T-cell (primary cell): Measurements from ENCODE around the gene RGCC. TPM values are rescaled to one million over a fixed set of nuclear protein-coding genes. Genes with fewer than 3 reads are reported as not detected.

Experiments used
- ATAC-seq, 4 experiments: fragments of 200-7000 bp in 3 of 4; fragments of 150-1000 bp in 1 of 4; cut with Tn5 transposase; replicated peaks in 1 of 4; 1 replicate in 3 of 4; 2 replicates in 1 of 4; pipeline ENCODE4 v1.10.0; 2021; ENCODE audit warnings: moderate library complexity in 3 of 4, mild to moderate bottlenecking in 2 of 4, moderate number of reproducible peaks in 1 of 4
- CTCF ChIA-PET, 2 donors: fragments of 300-600 bp; sonication (Branson Sonifier 250); formaldehyde crosslinking; loops; one replicate each; lab custom pipeline; 2022; ENCODE audit warnings: antibody characterized with exemption in 2 of 2; lab: Charles Lee
- POLR2A ChIA-PET, 2 donors: fragments of 300-600 bp; sonication (Branson Sonifier 250); formaldehyde crosslinking; loops; one replicate each; lab custom pipeline; 2022; ENCODE audit warnings: antibody characterized with exemption in 2 of 2; lab: Charles Lee
- DNase-seq, 35 experiments: peaks; one replicate each; pipeline versions ENCODE4 v3.0.0 to v3.0.0-alpha.2; 2013 to 2023
- H3K27ac ChIP-seq: one replicate; pipeline ENCODE4 v1.5.1; 2013; ENCODE audit warnings: low read length
- H3K27me3 ChIP-seq, 2 experiments: replicated peaks in 1 of 2; 1 replicate in 1 of 2; 2 replicates in 1 of 2; pipeline versions ENCODE4 v1.6.1 to v1.7.0; 2013; ENCODE audit warnings: low read length in 1 of 2, mixed read lengths in 1 of 2; ENCODE audit not compliant: control insufficient read depth in 2 of 2, insufficient read depth in 2 of 2; ENCODE audit errors: extremely low read depth in 1 of 2
- H3K36me3 ChIP-seq, 2 donors: 1 replicate in 1 of 2; 2 replicates in 1 of 2; pipeline versions ENCODE4 v1.6.1 to v1.7.0; 2013; ENCODE audit warnings: low read length in 1 of 2; ENCODE audit not compliant: control insufficient read depth in 2 of 2, insufficient read depth in 1 of 2; ENCODE audit errors: extremely low read depth in 1 of 2
- H3K4me1 ChIP-seq, 2 experiments: 1 replicate in 1 of 2; 2 replicates in 1 of 2; pipeline versions ENCODE4 v1.6.1 to v1.7.0; 2013; ENCODE audit warnings: low read length in 2 of 2, mixed read lengths in 1 of 2; ENCODE audit not compliant: insufficient read depth in 2 of 2, control insufficient read depth in 1 of 2; ENCODE audit errors: extremely low read depth in 1 of 2
- H3K4me3 ChIP-seq, 2 donors: 1 replicate in 1 of 2; 2 replicates in 1 of 2; pipeline versions ENCODE4 v1.5.1 to v1.7.0; 2013; ENCODE audit warnings: mild to moderate bottlenecking in 2 of 2, low read length in 1 of 2, moderate library complexity in 1 of 2; ENCODE audit not compliant: control insufficient read depth in 1 of 2; ENCODE audit errors: extremely low read depth in 1 of 2
- H3K9me3 ChIP-seq: 2 replicates; pipeline ENCODE4 v1.7.0; 2013
- H3K27ac Mint-ChIP-seq, 2 donors: one replicate each; pipeline ENCODE4 v1.8.0; 2020 to 2021; ENCODE audit warnings: mild to moderate bottlenecking in 2 of 2, mixed read lengths in 2 of 2
- H3K27me3 Mint-ChIP-seq, 2 donors: one replicate each; pipeline ENCODE4 v1.8.0; 2021 to 2022; ENCODE audit warnings: mixed read lengths in 2 of 2
- H3K36me3 Mint-ChIP-seq: one replicate; pipeline ENCODE4 v1.8.0; 2021; ENCODE audit warnings: mixed read lengths
- H3K4me1 Mint-ChIP-seq, 3 donors: one replicate each; pipeline ENCODE4 v1.8.0; 2020 to 2022; ENCODE audit warnings: mixed read lengths in 3 of 3, mild to moderate bottlenecking in 1 of 3
- H3K4me3 Mint-ChIP-seq, 3 donors: one replicate each; pipeline ENCODE4 v1.8.0; 2020 to 2022; ENCODE audit warnings: mild to moderate bottlenecking in 3 of 3, mixed read lengths in 3 of 3, moderate library complexity in 3 of 3
- H3K9me3 Mint-ChIP-seq, 3 donors: one replicate each; pipeline ENCODE4 v1.8.0; 2020 to 2022; ENCODE audit warnings: mixed read lengths in 3 of 3
- WGBS: methylation state at CpG from one replicate; pipeline ENCODE4 v1.1.5; 2013; ENCODE audit warnings: missing lambda C conversion rate; ENCODE audit not compliant: insufficient coverage; 5-methylcytosine and 5-hydroxymethylcytosine counted together
- total RNA-seq, 35 experiments: library from RNA in 6 of 35; stranded (reverse) in 6 of 35; fragments of 120-200 nt in 1 of 35; gene quantifications; one replicate each; pipeline versions ENCODE4 v1.2.1 to v1.2.4 and lab custom pipeline; 2013 to 2026

Gene RGCC
- total RNA-seq, 5 donors from 2014 or later (not counting 1 experiment from before 2014, with no cell fraction given): 151 to 515 (median 166) TPM

GRCh38 chr13:41459432-41460073 lies 2.2 kb downstream of the RGCC start:
- CTCF ChIA-PET: interaction anchor here (0.7 to 2.8 kb wide), 18 partner anchors 11 to 649 kb away, joined by 3 to 14 read pairs (median 4); no protein-coding TSS in a partner anchor
- H3K4me3 ChIP-seq: peak overlapping the region; percentile 89 to 97
- DNase-seq: peak in 1 of 35 experiments; percentile 30
- H3K4me3 Mint-ChIP-seq: peak overlapping the region; percentile 90 to 95 (median 92)
- peaks cover 0 to 16% of the 10 kb centered on the region in 2 donors for H3K36me3 ChIP-seq
- H3K27me3 ChIP-seq: no peaks in the 10 kb centered on the region
- H3K4me1 ChIP-seq: peaks cover 33 to 52% of the 10 kb centered on the region in 2 experiments
- H3K27ac ChIP-seq: peak overlapping the region; percentile 92
- peaks cover 48% of the 10 kb centered on the region for H3K36me3 Mint-ChIP-seq
- H3K27me3 Mint-ChIP-seq: peaks cover 0 to 2% of the 10 kb centered on the region in 2 donors
- H3K9me3 ChIP-seq: no peaks in the 10 kb centered on the region
- no peaks in the 10 kb centered on the region for H3K9me3 Mint-ChIP-seq
- H3K4me1 Mint-ChIP-seq: peaks cover 68 to 71% (median 69%) of the 10 kb centered on the region in 3 donors
- POLR2A ChIA-PET: interaction anchor here (0.5 to 3.3 kb wide), 11 partner anchors 10 to 447 kb away, joined by 3 to 54 read pairs (median 4); no protein-coding TSS in a partner anchor
- peak overlapping the region; percentile 93 to 97 for H3K27ac Mint-ChIP-seq
- WGBS: 49% methylated on average over 3 of the region's 7 CpGs
- ATAC-seq: no peak

- H3K4me1 Mint-ChIP-seq: peaks cover 73 to 76% (median 75%) of the 10 kb centered on the region in 3 donors
- ATAC-seq (no peak), DNase-seq (no peak)
- WGBS: 11% methylated on average over 1 of the region's 2 CpGs
- peak overlapping the region; percentile 90 to 95 (median 92) for H3K4me3 Mint-ChIP-seq
- no peaks in the 10 kb centered on the region for H3K9me3 Mint-ChIP-seq
- H3K27ac Mint-ChIP-seq: peak overlapping the region; percentile 93 to 97
- Histone ChIP-seq H3K9me3 (no peaks in the 10 kb centered on the region), H3K36me3 (peaks cover 0 to 16% of the 10 kb centered on the region in 2 donors), H3K4me1 (peaks cover 37 to 58% of the 10 kb centered on the region in 2 experiments), H3K27me3 (no peaks in the 10 kb centered on the region), H3K4me3 (peak overlapping the region; percentile 89 to 97), H3K27ac (peak overlapping the region; percentile 92)
- H3K36me3 Mint-ChIP-seq: peaks cover 53% of the 10 kb centered on the region
- peaks cover 0 to 2% of the 10 kb centered on the region in 2 donors for H3K27me3 Mint-ChIP-seq
- CTCF ChIA-PET: interaction anchor here (0.5 to 2.8 kb wide), 18 partner anchors 9 to 649 kb away, joined by 3 to 17 read pairs (median 4); partner anchors contain the start of gene DGKH (in 1 of the 2)
- POLR2A ChIA-PET: interaction anchor here (0.5 to 3.3 kb wide), 12 partner anchors 9 to 183 kb away, joined by 3 to 54 read pairs (median 5); no protein-coding TSS in a partner anchor
These were observed 2.7 kb downstream of the RGCC start for GRCh38 chr13:41460074-41460465.

GRCh38 chr13:41460930-41461329 lies 3.6 kb downstream of the RGCC start:
- Histone ChIP-seq H3K36me3 (peaks cover 0 to 16% of the 10 kb centered on the region in 2 donors), H3K9me3 (no peaks in the 10 kb centered on the region), H3K4me1 (peaks cover 42 to 66% of the 10 kb centered on the region in 2 experiments), H3K27me3 (no peaks in the 10 kb centered on the region), H3K27ac (peak overlapping the region; percentile 34), H3K4me3 (peak overlapping the region in 1 of 2 donors; percentile 89)
- peaks cover 55% of the 10 kb centered on the region for H3K36me3 Mint-ChIP-seq
- ATAC-seq (no peak), DNase-seq (peak in 1 of 35 experiments; percentile 21)
- no CpG with 5 or more reads among the region's 2 CpGs for WGBS
- H3K27ac Mint-ChIP-seq: peak overlapping the region; percentile 93 to 97
- peak overlapping the region; percentile 90 to 95 (median 92) for H3K4me3 Mint-ChIP-seq
- no peaks in the 10 kb centered on the region for H3K9me3 Mint-ChIP-seq
- H3K27me3 Mint-ChIP-seq: peaks cover 0 to 2% of the 10 kb centered on the region in 2 donors
- peaks cover 80 to 83% (median 81%) of the 10 kb centered on the region in 3 donors for H3K4me1 Mint-ChIP-seq
- ChIA-PET CTCF (interaction anchor here (1.0 to 2.8 kb wide), 6 partner anchors 11 to 648 kb away, joined by 4 to 11 read pairs (median 6); no protein-coding TSS in a partner anchor), POLR2A (interaction anchor here (0.6 to 3.3 kb wide), 6 partner anchors 8 to 290 kb away, joined by 3 to 54 read pairs (median 5); no protein-coding TSS in a partner anchor)

GRCh38 chr13:41461527-41462139 lies 4.3 kb downstream of the RGCC start:
- no peaks in the 10 kb centered on the region for H3K9me3 Mint-ChIP-seq
- ATAC-seq: no peak
- Histone ChIP-seq H3K4me3 (peak overlapping the region; percentile 7 to 35), H3K36me3 (peaks cover 0 to 19% of the 10 kb centered on the region in 2 donors), H3K4me1 (peaks cover 49 to 70% of the 10 kb centered on the region in 2 experiments), H3K9me3 (no peaks in the 10 kb centered on the region), H3K27me3 (no peaks in the 10 kb centered on the region), H3K27ac (peak overlapping the region; percentile 90)
- POLR2A ChIA-PET: interaction anchor here (1.0 to 1.8 kb wide), 5 partner anchors 9 to 191 kb away, joined by 3 to 6 read pairs (median 3); no protein-coding TSS in a partner anchor
- peaks cover 80 to 83% (median 81%) of the 10 kb centered on the region in 3 donors for H3K4me1 Mint-ChIP-seq
- H3K36me3 Mint-ChIP-seq: peaks cover 61% of the 10 kb centered on the region
- DNase-seq: peak in 1 of 35 experiments; percentile 29
- H3K27me3 Mint-ChIP-seq: no peaks in the 10 kb centered on the region
- WGBS: 100% methylated on average over 1 of the region's 3 CpGs
- H3K27ac Mint-ChIP-seq: peak overlapping the region; percentile 100
- H3K4me3 Mint-ChIP-seq: peak overlapping the region; percentile 90 to 92 (median 91)
- CTCF ChIA-PET: interaction anchor here (0.5 to 1.5 kb wide), 3 partner anchors 29 to 126 kb away, joined by 3 read pairs; no protein-coding TSS in a partner anchor

- DNase-seq (no peak), ATAC-seq (no peak)
- H3K4me1 Mint-ChIP-seq: peaks cover 83 to 89% (median 84%) of the 10 kb centered on the region in 3 donors
- Histone ChIP-seq H3K9me3 (no peaks in the 10 kb centered on the region), H3K27ac (peak overlapping the region; percentile 90), H3K27me3 (no peaks in the 10 kb centered on the region), H3K36me3 (peaks cover 0 to 27% of the 10 kb centered on the region in 2 donors), H3K4me1 (peaks cover 57 to 67% of the 10 kb centered on the region in 2 experiments), H3K4me3 (peak overlapping the region; percentile 36 to 39)
- no peaks in the 10 kb centered on the region for H3K27me3 Mint-ChIP-seq
- H3K36me3 Mint-ChIP-seq: peaks cover 69% of the 10 kb centered on the region
- H3K27ac Mint-ChIP-seq: peak overlapping the region; percentile 100
- 93% methylated on average over 2 of the region's 6 CpGs for WGBS
- POLR2A ChIA-PET: interaction anchor here (1.0 to 3.3 kb wide), 6 partner anchors 9 to 191 kb away, joined by 3 to 15 read pairs (median 3); no protein-coding TSS in a partner anchor
- CTCF ChIA-PET: interaction anchor here (0.5 to 1.5 kb wide), 3 partner anchors 28 to 125 kb away, joined by 3 read pairs; no protein-coding TSS in a partner anchor
- H3K4me3 Mint-ChIP-seq: peak overlapping the region; percentile 90 to 92 (median 91)
- H3K9me3 Mint-ChIP-seq: no peaks in the 10 kb centered on the region
These were observed 5.1 kb downstream of the RGCC start for GRCh38 chr13:41462427-41462826.
